Ovary (tissue), 3 donors: Measurements from ENCODE around the gene SVIP.

ENCODE experiments used
- POLR2A ChIP-seq: fragments of 450-650 bp; IDR thresholded peaks from one replicate; pipeline ENCODE4 v1.6.1; 2017; ENCODE audit warnings: antibody characterized with exemption, mild to moderate bottlenecking, moderate library complexity
- TF ChIP-seq, protein P1 (sequence below), 3 donors: fragments of 450-650 bp in 2 of 3; fragments of 200-600 bp in 1 of 3; IDR thresholded peaks; one replicate each; pipeline versions ENCODE4 v1.5.1 to v1.8.0; 2016 to 2022; ENCODE audit warnings: antibody characterized with exemption in 3 of 3, mild to moderate bottlenecking in 1 of 3
- donor health status: DM: no; HTN: no; CAD: no.

DNA sequence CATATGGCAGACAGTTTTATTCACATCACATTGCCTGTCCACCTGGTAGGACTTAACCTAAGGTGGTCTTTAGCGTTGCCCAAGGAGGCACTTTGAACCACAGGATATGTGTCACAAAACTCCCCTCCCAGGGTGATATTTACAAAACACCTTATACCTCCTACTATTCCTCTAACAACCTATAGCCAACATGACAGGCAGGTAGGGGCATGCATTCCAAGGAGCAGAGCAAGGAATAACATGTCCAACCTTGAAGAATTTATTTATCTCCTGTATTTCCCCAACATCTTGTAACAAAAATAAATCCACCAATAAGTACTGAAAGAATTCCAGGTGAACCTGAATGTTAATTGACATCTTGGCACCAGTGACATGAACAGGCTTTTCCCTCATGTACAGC, 60.5 kb downstream of the SVIP start:
- TF ChIP-seq, protein P1, sequence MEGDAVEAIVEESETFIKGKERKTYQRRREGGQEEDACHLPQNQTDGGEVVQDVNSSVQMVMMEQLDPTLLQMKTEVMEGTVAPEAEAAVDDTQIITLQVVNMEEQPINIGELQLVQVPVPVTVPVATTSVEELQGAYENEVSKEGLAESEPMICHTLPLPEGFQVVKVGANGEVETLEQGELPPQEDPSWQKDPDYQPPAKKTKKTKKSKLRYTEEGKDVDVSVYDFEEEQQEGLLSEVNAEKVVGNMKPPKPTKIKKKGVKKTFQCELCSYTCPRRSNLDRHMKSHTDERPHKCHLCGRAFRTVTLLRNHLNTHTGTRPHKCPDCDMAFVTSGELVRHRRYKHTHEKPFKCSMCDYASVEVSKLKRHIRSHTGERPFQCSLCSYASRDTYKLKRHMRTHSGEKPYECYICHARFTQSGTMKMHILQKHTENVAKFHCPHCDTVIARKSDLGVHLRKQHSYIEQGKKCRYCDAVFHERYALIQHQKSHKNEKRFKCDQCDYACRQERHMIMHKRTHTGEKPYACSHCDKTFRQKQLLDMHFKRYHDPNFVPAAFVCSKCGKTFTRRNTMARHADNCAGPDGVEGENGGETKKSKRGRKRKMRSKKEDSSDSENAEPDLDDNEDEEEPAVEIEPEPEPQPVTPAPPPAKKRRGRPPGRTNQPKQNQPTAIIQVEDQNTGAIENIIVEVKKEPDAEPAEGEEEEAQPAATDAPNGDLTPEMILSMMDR (IDR thresholded peaks at IDR 0.05): no peak
- TF ChIP-seq POLR2A: no peak
